Left kidney (tissue), 2 donors: ENCODE measurements around the gene TARS3. TPM values are rescaled to one million over a fixed set of nuclear protein-coding genes. Genes with fewer than 3 reads are reported as not detected.
"Not testable (repeated sequence)": the region's sequence is repeated elsewhere in the genome, so short reads cannot be mapped to it uniquely, and the experiment has no call there.

Experiments used
- DNase-seq: peaks from one replicate; pipeline ENCODE4 v3.0.0-alpha.2; 2013
- polyA plus RNA-seq: library from polyadenylated mRNA; unstranded; fragments of 120-200 nt; gene quantifications from one replicate; pipeline ENCODE4 v1.2.1, GENCODE V29; 2013; ENCODE audit not compliant: insufficient read length

TARS3 gene
- polyA plus RNA-seq, 1 donor = 24.3 TPM

DNA sequence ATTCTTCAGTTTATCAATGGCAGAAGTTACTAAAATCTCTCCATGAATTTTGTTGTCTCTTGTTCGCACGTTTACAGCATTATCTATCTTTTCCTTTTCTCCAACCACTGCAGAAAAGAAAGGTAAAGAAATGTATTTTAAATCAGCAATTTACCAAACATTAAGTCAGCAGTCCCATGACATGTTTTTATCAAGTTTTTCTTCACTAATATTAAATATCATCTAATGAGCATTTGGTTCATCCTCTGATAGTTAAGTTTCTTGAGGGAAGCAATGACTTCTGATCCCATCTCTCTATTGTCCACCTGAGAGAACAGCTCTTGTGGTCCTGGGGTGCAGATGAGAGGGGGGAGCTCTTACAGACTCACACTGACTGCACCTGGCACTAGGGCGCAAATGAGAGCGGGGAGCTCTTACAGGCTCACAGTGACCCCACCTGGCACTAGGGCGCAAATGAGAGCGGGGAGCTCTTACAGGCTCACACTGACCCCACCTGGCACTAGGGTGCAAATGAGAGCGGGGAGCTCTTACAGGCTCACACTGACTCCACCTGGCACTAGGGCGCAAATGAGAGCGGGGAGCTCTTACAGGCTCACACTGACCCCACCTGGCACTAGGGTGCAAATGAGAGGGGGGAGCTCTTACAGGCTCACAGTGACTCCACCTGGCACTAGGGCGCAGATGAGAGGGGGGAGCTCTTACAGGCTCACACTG is 69.5 kb downstream of the TARS3 start:
- DNase-seq = not testable (repeated sequence)

DNA sequence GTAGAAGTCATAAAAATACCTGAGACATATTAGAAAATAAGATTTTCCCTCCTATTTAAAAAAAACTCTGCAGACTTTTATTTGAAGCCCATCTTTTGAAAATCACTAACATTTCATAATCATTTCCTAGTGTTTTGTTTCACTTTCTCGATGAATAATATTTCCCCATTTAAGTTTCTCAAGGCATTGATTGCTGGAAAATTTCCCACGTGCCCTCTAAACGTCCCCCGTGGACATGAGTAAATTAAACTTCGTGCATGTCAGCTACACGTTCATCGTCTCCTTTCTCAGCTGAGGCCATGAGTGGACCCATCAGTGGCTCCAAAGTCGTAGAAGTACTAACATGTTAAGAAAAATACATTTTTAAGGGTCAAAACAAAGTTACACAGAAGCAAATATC is 70.1 kb downstream of the TARS3 start:
- no peak for DNase-seq

DNA sequence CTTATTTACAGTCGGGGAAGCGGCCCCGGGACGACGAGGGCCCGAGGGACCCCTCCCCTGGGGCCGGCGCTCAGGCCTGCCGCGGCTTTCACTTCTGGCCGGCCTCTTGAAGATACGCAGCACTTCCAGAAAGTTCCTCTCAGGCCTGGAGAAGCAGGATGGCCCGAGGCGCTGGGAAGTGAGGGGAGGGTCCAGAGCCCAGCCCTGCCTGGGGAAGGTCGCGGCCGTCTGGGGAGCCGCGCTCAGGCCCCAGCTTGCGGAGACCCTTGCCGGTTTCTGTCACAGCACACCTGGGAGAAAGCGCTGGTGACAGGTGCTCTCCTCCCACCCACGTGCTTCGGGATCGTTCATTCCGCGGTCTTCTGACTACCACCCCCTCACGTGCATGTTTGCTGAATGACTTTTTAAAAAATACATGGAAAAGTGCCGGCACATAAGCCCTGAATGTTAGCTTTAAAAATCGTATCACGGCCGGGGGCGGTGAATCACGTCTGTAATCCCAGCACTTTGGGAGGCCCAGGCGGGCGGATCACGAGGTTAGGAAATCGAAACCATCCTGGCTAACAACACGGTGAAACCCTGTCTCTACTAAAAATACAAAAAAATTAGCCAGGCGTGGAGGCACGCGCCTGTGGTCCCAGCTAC is 71.4 kb downstream of the TARS3 start:
- no peak for DNase-seq

DNA sequence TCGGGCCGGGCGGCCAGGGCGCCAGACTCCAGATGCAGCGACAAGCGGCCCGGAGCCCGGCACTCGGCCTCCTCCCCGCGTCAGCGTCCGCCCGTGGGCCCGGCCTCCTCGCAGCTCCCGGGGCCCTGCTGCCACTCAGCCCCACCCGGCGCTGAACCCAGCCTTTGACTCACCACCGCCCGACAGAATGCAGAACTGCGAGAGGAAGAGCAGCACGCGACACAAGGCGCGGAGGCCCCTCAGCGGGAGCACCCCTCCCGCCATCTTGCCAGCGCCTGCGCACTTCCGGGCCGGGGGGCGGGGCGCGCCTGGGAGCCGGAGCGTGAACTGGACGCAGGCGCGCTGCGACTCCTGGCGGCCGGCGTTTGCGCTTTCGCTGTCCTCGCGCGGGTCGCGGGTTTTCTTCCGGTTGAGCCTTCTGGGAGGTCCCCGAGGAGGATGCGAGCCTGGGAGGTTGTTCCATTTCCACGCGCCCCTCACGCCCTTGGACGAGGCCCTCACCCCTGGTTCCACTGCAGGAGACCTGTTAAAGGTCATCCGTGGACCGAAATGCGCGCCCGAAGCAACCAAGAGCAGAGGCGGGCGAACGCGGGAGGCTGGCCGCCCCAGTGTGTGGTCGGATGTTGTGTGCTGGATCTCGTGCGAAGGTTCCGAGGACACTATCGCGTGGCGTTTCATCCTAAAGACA is 72.0 kb downstream of the TARS3 start, which contains the start of gene TM2D3:
Gene TM2D3 (minus strand): TSS at position 284 of the 688 bp plus-strand sequence. CDS start 20 bp downstream, at position 264.
- DNase-seq = peak; percentile 92

DNA sequence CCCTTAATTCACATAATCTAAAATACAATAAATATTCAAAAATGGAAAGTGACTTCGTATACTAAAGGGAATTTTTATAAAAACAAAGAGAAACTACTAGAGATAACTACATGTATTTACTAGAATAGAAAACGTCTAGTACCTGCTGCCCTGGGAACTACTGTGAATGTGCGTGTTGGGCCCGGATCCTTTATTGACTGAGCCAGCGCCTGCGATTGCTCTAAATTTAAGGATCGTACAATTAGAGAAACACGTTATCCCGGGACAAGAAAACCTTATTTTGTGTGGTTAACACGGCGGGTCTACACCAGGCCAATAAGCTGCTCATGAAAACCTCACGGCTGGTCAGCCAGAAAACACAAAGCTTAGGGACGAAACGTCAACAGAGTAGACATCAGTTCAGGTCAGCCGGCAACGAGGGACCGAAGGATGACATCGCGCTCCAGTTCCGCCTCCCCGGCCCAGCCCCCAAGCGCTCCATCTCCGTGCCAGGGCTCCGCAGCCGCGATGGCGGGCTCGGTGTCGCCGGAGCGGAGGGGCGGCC is 72.6 kb downstream of the TARS3 start:
- DNase-seq = no peak

DNA sequence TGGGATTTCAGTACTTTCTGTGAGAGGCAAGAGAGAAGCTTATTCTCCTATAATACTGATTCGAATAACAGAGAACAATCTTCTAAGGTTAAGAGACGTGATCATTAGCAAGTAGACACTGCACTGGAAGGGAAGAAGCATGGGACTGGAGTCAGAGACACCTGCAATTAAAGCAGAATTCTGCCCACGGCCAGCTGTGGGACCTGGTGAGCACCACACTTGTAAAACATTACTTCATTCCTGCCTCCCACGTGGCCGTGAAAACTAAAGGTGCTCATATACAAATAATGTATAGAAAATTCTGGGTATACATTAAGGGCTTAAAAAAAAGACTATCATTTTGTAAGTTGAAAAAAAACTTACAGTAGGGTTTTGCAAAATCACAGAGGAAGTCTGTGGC is 74.1 kb downstream of the TARS3 start:
- no peak for DNase-seq

DNA sequence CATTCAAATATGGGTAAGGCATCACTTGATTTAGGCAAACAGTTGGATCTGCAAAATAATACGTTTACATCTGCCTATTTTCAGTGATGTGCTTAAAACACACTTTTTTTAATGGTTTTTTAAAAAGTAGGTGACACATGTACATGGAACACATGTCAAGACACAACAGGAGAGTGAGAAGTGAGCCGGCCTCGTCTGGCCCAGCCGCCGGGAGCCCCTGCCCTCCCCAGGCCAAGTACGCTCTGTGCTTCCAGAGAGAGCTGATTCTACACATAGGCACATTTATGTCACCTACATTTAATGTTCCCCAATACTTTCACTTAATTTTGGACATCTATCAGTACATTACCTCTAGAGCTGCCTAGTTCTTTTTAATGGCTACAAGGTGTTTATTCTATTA is 75.9 kb downstream of the TARS3 start:
- no peak for DNase-seq

DNA sequence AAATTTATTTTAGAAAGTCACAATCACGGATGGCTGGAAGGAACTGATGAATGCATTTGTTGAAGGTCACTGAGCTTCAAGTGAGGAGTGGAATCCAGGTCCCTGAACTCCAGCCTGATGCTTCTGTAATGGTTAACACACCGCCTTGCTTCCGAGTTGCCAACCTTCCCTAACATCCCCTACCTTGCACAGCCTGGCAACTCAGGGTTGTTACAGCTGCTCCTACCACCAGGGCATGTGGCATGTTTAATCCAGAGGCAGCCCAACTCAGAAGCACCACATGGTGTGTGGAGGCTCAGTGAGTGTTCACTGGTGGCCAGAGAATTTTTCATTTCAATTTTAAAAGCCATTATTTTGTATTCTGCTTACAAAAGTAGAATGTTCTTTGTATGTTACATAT is 77.0 kb downstream of the TARS3 start:
- DNase-seq = no peak

DNA sequence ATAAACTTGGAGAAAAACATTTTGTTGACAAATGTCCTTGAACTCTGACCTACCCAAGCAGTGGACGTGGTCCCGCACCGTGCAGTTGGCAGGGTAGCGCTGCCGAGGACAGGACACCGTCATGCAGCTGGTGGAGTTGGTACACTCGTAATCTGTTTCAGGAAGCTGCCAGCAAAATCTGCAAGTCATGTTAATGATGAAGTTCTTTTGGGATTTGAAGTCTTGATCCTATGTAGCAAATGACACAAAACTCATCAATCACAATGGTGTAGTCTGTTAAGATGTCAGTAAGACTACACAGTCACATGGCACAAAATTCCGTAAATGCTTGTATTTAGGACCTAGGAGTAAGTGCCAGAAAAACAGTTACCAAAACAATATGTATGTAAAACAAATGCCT is 77.6 kb downstream of the TARS3 start:
- DNase-seq = no peak

DNA sequence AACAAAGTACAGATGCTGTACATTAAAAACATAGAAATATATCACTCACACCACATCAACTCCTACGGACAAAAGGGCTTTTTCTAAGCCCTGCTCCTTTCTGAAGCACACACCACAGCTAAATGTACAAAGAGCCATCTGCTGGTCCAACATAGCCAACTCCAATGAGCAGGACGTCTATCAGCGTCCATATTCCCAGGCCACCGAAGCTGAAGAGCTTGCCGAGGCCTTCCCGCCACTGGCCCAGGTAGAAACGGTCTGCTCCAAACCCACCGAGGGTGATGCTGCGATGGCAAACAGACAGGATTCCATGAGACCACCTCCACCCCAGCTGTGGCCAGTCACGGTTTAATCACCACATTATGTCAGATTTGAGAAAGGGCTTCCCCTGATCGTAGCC is 81.9 kb downstream of the TARS3 start:
- DNase-seq = no peak

DNA sequence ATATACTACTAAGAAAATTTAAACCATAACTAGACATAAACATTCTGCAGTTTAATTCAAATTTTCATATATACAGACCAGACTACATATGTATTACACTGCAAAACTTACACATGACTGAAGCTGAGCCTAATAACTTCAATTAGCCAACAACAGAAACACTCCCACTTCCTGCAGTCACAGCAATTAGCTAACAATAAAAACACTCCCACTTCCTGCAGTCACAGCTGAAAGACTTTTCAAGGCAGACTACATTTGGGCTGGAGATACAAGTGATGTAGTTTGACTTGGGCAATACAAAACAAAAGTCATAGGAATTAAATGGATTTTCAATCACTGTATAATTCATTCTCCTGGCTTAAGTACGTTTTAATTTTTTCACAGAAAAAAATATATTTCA is 82.4 kb downstream of the TARS3 start:
- DNase-seq = peak; percentile 66

DNA sequence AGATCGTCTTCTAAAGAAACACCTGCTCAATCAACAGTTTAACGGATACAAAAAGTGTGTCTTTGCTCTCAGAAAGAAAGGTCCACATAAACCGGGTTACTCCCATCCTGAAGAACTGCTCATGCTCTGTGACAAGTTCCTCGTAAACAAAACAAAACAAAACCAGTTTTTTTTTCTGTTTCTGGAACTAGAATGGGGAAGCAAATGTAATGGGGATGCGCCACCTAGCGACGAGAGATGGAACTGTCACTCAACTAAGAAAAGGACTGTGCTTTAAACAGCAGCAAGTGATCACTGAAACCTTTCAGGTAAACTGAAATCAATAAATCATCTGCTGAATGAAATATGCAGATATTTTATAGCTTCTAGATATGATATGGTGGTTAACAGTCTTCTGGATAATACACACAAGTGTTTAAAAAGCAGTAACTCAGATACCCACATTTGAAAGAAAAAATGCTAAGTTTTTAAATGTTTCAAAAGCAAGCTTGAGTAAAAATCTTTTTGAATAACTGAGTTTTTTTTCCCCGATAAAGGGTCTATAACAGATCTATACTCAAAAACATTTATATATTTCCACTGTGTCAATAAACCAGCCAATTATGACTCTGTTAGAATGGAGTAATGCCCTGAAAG is 83.0 kb downstream of the TARS3 start:
- DNase-seq = peak; percentile 86

DNA sequence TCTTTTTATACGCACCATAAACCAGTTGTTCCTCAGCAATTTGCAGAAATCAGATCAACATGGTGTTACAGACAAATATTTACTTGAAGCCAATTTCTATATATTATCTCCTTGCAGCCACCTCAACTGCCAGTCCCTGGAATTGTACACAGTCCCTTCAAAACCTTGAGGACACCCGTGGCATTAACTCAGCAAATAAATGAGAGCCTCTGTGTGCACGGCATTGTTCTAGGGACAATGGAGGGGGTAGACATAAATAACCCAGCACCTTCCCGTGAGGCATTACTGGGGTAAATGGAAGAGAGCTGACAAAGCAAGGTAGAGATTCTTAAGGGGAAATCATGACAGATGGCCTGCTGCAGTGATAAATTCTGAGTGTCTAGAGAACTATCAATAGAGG is 84.6 kb downstream of the TARS3 start:
- DNase-seq = no peak

DNA sequence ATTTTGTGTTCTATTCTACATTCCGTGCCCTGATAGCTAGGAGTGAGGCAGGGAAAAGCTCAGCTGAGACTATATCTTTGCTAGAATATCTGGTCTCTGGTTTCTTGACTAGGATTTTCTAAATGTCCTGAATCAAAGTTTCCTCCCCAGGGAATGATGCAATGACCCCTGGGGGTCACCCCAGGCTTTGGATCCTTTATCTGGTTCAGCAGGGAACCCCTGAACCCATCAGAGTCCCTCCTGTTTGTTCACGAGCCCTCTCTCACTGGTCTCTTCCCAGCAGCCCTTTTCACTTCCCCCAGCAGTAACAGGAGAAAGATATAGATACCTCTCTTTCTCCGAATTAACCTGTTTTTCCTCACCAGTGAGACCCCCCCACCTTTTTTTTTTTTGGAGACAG is 86.4 kb downstream of the TARS3 start:
- DNase-seq = no peak

DNA sequence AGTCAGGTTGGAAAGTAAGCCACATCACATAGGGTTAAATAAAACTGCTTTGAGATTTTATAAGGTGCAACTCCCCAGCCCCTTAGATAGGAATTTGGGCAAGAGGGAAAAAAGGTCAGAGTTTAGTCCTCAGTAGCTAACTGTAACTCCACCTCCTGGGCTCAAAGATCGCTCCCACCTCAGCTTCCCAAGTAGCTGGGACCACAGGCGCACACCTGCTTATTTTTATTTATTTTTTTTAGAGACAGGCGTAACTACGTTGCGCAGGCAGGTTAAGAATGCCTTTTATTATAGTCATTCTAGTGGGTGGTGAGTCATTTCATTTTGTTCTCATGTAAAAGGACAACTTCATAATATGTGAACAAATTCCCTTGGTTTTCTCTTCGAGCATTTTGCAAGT is 86.8 kb downstream of the TARS3 start:
- no peak for DNase-seq

DNA sequence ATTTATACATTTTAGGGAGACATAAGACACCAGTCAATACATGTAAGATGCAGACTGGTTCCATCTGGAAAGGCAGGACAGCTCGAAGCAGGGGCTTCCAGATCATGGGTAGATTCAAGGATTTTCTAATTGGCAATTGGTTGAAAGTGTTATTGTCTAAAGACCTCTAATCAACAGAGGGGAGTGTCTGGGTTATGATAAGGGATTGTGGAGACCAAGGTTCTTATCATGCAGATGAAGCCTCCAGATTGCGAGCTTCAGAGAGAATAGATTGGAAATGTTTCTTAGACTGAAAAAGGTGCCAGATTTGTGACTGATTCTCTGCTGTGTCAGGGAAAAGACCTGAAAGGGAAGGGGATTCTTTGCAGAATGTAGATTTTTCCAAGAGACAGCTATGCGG is 87.2 kb downstream of the TARS3 start:
- DNase-seq = no peak

DNA sequence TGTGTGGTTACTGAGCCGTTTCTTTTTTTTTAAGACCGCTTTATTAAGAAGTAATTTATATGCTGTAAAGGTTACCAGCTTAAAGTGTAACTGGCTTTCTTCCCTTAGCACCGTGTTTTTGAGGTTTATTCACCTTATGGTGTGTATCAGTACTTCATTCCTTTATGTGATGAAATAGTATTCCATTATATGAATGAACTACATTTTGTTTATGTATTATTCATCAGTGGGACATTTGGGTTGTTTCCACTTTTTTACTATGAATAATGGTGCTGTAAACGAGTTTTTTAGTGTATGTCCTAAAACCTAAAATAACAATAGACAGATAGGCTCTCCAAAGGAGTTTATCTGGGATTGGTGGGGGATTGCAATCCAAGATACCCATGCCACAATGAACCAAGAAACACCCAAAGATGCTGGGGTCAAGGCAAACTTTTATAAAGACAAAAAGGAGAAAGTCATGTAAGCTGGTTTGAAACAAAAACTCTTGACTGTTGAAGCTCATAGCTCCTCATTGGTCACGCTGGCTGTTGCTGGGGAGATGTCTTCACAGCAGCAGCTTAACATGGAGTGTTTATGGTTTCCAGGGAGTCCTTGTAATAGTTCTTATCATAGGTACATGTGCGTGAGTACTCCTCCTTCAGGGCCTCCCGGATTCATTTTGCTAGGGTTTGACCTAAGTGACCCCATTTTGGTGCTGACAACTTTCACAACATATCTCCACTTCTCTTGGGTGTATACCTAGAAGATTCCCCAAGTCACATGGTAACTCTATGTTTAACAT is 88.1 kb downstream of the TARS3 start:
- DNase-seq = no peak

DNA sequence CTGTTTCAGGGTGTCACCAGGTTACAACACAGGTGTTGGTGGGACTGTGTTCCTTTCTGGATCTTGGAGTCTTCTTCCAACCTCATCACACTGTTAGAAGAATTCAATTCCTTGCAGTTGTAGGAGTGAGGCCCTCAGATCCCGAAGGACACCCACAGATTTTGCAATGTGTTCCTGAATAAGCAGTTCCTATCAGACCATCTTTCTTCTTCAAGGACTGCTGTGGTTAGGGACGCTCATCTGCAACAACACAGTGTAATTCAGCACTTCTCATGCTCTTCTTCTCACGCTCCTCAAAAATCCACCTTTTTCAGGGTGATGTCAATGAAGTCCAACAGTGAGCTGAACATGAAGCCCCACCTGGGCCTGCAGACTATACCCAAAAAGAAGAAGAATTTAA is 90.9 kb downstream of the TARS3 start:
- no peak for DNase-seq

DNA sequence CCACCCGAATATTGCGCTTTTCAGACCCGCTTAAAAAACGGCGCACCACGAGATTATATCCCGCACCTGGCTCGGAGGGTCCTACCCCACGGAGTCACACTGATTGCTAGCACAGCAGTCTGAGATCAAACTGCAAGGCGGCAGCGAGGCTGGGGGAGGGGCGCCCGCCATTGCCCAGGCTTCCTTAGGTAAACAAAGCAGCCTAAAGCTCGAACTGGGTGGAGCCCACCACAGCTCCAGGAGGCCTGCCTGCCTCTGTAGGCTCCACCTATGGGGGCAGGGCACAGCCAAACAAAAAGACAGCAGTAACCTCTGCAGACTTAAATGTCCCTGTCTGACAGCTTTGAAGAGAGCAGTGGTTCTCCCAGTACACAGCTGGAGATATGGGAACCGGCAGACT is 97.5 kb downstream of the TARS3 start:
- not testable (repeated sequence) for DNase-seq

DNA sequence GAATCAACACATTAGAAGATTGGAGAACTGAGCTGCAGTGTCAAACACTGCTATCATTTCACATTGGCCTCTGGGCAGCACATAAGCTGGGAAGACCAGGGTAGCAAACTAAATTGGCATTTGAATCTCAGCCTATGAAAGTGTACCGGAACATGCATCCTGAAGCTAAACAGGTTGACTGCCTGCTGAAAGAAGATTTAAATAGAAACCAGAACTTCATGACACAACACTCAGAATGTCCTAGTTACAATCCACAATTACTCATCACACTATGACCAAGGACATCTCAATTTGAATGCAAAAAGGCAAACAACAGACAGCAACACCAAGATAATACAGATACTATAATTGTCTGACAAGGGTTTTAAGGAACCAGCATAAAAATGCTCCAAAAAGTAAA is 98.3 kb downstream of the TARS3 start:
- no peak for DNase-seq

DNA sequence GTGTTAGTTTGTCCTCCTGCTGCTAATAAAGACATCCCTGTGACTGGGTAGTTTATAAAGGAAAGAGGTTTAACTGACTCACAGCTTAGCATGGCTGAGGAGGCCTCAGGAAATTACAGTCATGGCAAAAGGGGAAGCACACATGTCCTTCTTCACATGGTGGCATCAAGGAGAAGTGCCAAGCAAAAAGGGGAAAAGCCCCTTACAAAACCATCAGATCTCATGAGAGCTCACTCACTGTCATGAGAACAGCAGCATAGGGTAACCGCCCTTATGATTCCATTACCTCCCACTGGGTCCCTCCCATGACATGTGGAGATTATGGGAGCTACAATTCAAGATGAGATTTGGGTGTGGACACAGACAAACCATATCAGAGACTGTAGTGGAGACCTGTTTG is 99.1 kb downstream of the TARS3 start:
- no peak for DNase-seq
